Measurements from ENCODE around the gene C15orf62. TPM values are rescaled to one million over a fixed set of nuclear protein-coding genes. Genes with fewer than 3 reads are reported as not detected.

The C15orf62 gene
- total and polyA plus RNA-seq, 9 donors, result 0.13 to 2.2 (median 1.3) TPM

DNA sequence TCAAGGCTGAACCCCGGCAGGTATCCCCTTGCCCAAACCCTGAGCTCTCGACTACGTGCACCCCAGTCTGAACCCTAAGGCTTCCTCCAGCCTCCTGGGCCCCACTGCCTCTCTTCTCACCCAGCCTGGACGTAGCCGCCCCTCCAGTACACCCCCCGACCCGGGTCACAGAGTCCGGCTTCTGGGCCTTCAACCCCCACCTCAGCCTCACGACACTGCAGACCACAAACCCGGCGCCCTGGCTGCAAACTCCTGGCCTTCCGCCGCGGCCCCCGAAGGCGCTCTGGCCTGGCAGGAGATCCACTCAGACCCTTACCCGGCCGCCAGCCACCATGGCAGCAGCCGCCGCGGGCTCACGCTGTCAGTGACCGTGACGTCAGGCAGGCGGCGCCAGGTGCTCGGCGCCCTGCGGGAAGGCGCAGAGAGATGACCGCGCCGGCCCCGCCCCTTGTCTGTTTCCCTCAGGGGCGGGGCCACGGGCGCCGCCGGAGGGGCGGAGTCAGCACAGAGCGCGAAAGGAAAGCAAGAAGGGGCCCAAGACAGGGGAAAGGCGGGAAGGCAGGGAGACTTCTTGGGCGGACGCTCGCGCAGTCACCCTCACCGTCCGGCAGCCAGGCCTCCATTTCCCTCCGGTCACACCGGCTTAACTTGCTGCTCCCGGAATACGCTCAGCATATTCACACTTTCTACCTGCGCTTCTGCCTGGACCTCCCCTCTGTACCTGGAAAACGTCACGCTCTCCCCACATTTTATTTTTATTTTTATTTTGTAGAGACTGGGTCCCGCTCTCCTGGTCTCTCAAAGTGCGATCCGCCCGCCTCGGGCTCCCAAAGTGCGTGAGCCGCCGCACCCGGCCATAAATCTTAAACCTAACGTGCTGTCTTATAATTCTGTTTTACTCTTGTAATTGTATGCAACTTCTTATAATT is 14.6 kb upstream of the C15orf62 start, which contains the start of gene RMDN3:
Gene RMDN3 (minus strand): TSS at position 372 of the 929 bp plus-strand sequence. CDS start 471 bp downstream, outside the sequence.
- Histone ChIP-seq H3K4me3 (ENCODE audit: low read length) (peak within 1 kb of the TSS; percentile 94), H3K4me1 (ENCODE audit: control insufficient read depth, insufficient read depth, low read length) (peaks cover 11% of the 10 kb centered on the region), H3K27ac (ENCODE audit: low read length) (peak within 1 kb of the TSS; percentile 98), H3K27me3 (ENCODE audit: control insufficient read depth, insufficient read depth, low read length) (peaks cover 2% of the 10 kb centered on the region), H3K9me3 (replicated peaks; ENCODE audit: control insufficient read depth, low read depth, low read length) (no peaks in the 10 kb centered on the region), H3K36me3 (ENCODE audit: control insufficient read depth, insufficient read depth, low read length) (peaks cover 19% of the 10 kb centered on the region)
- under 1% methylated on average over 51 of the region's 66 CpGs for WGBS (ENCODE audit: insufficient coverage)
- DNase-seq, result peak; percentile 98

DNA sequence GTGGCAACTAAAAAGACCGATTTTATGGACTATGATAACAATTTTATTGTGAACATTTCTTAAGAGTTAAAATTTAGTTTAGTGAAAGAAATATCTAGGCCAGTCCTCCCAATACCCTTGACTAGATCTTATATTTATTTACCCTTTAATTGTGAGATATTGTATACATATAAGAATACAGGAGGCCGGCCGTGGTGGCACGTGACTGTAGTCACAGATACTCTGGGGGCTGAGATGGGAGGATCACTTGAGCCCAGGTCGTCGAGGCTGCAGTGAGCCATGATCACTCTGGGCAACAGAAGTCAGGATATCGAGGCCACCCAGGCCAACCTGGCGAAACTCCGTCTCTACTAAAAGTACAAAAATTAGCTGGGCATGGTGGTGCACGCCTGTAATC is 14.0 kb upstream of the C15orf62 start:
- DNase-seq, result no peak
- Histone ChIP-seq H3K9me3 (replicated peaks; ENCODE audit: control insufficient read depth, low read depth, low read length) (no peaks in the 10 kb centered on the region), H3K27ac (ENCODE audit: low read length) (peak overlapping the region; percentile 98), H3K4me3 (ENCODE audit: low read length) (peak overlapping the region; percentile 94), H3K36me3 (ENCODE audit: control insufficient read depth, insufficient read depth, low read length) (peaks cover 14% of the 10 kb centered on the region), H3K4me1 (ENCODE audit: control insufficient read depth, insufficient read depth, low read length) (peaks cover 11% of the 10 kb centered on the region), H3K27me3 (ENCODE audit: control insufficient read depth, insufficient read depth, low read length) (peaks cover 2% of the 10 kb centered on the region)
- WGBS (ENCODE audit: insufficient coverage), result 74% methylated on average over 6 of the region's 10 CpGs

DNA sequence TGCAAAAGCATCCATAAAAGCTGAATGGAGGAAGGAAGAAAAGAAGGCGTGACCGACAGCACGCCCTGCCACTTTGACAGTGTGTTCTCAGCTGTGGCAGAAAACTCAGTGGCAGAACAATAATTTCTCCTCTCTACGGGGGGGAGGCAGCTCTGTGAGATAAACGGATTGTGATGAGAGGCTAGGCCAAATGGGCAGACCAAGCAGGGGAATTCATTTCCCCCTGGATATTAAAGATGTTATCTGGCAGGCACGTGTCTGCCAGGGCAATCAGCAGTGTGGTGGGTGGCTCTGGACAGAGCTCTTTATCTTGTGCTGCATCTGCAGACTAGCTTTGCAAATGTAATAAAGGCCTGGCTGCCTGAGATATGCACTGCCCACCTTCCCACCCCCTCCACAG is 12.8 kb upstream of the C15orf62 start:
- Histone ChIP-seq H3K4me3 (ENCODE audit: low read length) (no peak overlapping the region), H3K4me1 (ENCODE audit: control insufficient read depth, insufficient read depth, low read length) (peaks cover 11% of the 10 kb centered on the region), H3K27ac (ENCODE audit: low read length) (no peak overlapping the region), H3K27me3 (ENCODE audit: control insufficient read depth, insufficient read depth, low read length) (peaks cover 2% of the 10 kb centered on the region), H3K9me3 (replicated peaks; ENCODE audit: control insufficient read depth, low read depth, low read length) (no peaks in the 10 kb centered on the region), H3K36me3 (ENCODE audit: control insufficient read depth, insufficient read depth, low read length) (peaks cover 6% of the 10 kb centered on the region)
- 36% methylated on average over 4 of the region's 6 CpGs for WGBS (ENCODE audit: insufficient coverage)
- DNase-seq, result no peak

DNA sequence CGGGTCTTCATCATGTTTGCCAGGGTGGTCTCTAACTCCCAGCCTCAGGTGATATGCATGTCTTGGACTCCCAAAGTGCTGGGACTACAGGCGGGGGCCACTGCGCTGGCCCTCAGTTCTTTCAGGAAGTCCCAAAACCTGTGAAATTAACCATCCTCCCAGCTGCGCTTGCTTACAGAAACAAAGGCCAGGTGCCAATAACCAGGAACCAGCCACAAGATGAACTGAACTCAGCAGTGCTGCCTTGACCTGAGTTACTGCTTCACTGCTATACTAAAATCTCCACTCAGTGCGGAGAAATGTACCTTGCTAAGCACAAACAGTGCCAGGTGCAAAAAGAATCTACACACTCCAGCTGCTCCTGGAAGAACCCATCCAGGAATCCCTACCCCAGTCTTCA is 9.8 kb upstream of the C15orf62 start:
- Histone ChIP-seq H3K27me3 (ENCODE audit: control insufficient read depth, insufficient read depth, low read length) (peaks cover 2% of the 10 kb centered on the region), H3K4me1 (ENCODE audit: control insufficient read depth, insufficient read depth, low read length) (peaks cover 29% of the 10 kb centered on the region), H3K27ac (ENCODE audit: low read length) (no peak overlapping the region), H3K4me3 (ENCODE audit: low read length) (no peak overlapping the region), H3K36me3 (ENCODE audit: control insufficient read depth, insufficient read depth, low read length) (no peaks in the 10 kb centered on the region), H3K9me3 (replicated peaks; ENCODE audit: control insufficient read depth, low read depth, low read length) (no peaks in the 10 kb centered on the region)
- no peak for DNase-seq
- 85% methylated on average over 5 of the region's 5 CpGs for WGBS (ENCODE audit: insufficient coverage)

DNA sequence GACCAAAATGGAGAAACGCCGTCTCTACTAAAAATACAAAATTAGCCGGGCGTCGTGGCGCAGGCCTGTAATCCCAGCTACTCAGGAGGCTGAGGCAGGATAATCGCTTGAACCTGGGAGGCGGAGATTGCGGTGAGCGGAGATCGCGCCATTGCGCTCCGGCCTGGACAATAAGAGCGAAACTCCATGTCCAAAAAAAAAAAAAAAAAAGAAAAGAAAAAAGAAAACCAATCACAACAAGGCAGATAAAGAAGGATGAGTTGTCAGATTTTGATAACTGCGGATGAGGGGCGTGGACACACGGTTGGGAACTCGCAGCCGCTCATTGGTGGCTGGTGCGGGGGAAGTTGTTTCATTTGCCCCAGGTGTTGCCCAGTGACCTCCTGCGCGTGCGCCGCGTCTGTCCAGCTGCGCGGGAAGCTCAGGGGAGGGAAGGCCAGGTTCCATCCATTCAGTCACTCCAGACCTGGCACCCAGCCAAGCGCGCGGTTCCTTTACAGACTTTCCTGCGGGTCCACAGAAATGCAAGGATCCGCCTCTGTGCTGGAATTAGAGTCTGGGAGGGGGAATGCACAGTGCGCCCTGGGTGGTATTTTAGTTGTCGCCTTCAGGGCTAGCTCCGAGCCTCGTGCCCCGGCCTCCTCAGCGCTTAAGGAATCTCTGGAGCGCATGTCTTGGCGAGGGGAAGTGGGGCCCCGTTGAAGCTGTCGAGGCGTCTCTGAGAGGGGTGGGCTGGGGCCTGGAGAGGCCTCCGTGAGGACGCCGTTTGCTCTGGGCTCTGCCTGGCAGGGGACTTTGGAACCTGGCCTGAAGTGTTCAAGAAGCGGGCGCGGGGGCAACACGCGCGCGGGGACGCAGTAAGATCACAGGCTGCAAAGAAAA is 6.6 kb upstream of the C15orf62 start:
- 7% methylated on average over 39 of the region's 55 CpGs for WGBS (ENCODE audit: insufficient coverage)
- H3K27me3 ChIP-seq (ENCODE audit: control insufficient read depth, insufficient read depth, low read length), result peaks cover 2% of the 10 kb centered on the region
- peaks cover 12% of the 10 kb centered on the region for H3K36me3 ChIP-seq (ENCODE audit: control insufficient read depth, insufficient read depth, low read length)
- H3K9me3 ChIP-seq (replicated peaks; ENCODE audit: control insufficient read depth, low read depth, low read length), result no peaks in the 10 kb centered on the region
- peak; percentile 84 for DNase-seq
- H3K27ac ChIP-seq (ENCODE audit: low read length), result peak overlapping the region; percentile 89
- H3K4me3 ChIP-seq (ENCODE audit: low read length), result peak overlapping the region; percentile 62
- H3K4me1 ChIP-seq (ENCODE audit: control insufficient read depth, insufficient read depth, low read length), result peaks cover 29% of the 10 kb centered on the region

DNA sequence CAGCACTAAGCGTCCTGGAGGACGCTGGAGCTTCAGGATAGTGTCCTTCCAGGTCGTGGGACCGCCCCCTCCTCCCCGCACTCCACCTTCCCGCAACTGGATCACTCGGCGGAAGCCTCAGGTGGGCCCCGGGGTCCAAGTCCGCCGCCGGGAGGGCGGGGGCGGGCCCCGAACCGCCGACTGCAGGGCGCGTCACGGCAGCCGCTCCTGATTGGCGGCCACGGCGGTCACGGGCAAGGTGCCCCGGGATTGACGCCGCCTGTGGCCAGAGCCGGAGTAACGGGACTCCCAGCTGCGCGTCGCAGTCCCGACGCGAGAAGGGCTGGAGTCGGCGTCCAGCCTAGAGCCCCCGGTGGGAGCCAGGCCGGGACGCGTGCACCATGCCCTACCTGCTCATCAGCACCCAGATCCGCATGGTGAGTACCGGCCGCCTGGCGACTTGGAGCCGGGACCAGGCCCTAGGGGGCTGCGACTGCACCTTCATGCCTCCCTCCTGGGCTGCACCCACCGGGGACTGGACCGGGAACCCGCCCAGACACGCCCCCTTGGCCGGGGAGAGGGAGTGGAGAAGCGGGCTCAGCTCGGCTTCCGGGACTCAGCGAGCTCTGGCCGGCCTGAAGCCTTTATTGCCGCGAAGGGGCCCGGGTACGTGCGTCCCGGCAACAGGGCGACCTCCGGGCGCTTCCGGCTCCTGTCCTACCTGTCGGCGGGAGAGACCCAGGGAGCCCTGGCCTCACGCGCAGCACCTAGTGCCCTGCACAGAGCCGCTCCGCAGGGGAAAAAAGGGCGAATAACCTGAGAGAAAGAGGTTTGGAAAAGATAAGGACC is 5.8 kb upstream of the C15orf62 start, which contains the start of gene GCHFR:
Gene GCHFR (plus strand): TSS at position 268 of the 828 bp plus-strand sequence. CDS start 113 bp downstream, at position 381.
- Histone ChIP-seq H3K27ac (ENCODE audit: low read length) (peak within 1 kb of the TSS; percentile 89), H3K36me3 (ENCODE audit: control insufficient read depth, insufficient read depth, low read length) (peaks cover 16% of the 10 kb centered on the region), H3K9me3 (replicated peaks; ENCODE audit: control insufficient read depth, low read depth, low read length) (no peaks in the 10 kb centered on the region), H3K4me3 (ENCODE audit: low read length) (peak within 1 kb of the TSS; percentile 62), H3K4me1 (ENCODE audit: control insufficient read depth, insufficient read depth, low read length) (peaks cover 36% of the 10 kb centered on the region), H3K27me3 (ENCODE audit: control insufficient read depth, insufficient read depth, low read length) (peaks cover 2% of the 10 kb centered on the region)
- DNase-seq, result peak; percentile 85
- WGBS (ENCODE audit: insufficient coverage), result under 1% methylated on average over 68 of the region's 75 CpGs

DNA sequence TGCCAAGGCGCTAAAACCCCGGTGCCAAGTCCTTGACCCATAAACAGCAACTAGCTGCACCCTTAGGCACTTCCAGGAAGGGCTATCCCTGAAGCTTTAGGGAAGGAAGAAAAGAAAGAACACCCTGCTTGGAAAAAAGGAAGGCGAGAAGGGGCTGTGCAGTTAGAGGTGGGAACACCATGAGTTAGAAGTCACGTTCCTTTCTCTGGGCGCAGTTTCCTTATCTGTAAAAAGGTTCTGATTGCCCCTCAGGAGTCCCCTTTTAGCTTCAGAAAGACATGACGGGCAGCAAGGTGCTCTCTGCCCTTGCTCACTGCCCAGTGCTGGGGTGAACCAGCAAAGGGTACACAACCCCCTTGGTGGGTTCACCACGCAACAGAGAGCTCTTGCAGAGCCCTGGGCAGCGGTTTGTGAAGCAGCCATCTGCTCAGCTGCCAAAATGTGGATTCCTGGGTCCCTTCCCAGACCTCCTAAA is 5.1 kb upstream of the C15orf62 start:
- Histone ChIP-seq H3K27ac (ENCODE audit: low read length) (peak overlapping the region; percentile 89), H3K4me3 (ENCODE audit: low read length) (peak overlapping the region; percentile 62), H3K4me1 (ENCODE audit: control insufficient read depth, insufficient read depth, low read length) (peaks cover 42% of the 10 kb centered on the region), H3K36me3 (ENCODE audit: control insufficient read depth, insufficient read depth, low read length) (peaks cover 18% of the 10 kb centered on the region), H3K27me3 (ENCODE audit: control insufficient read depth, insufficient read depth, low read length) (peaks cover 2% of the 10 kb centered on the region), H3K9me3 (replicated peaks; ENCODE audit: control insufficient read depth, low read depth, low read length) (no peaks in the 10 kb centered on the region)
- WGBS (ENCODE audit: insufficient coverage), result 34% methylated on average over 4 of the region's 8 CpGs
- DNase-seq, result peak; percentile 42

DNA sequence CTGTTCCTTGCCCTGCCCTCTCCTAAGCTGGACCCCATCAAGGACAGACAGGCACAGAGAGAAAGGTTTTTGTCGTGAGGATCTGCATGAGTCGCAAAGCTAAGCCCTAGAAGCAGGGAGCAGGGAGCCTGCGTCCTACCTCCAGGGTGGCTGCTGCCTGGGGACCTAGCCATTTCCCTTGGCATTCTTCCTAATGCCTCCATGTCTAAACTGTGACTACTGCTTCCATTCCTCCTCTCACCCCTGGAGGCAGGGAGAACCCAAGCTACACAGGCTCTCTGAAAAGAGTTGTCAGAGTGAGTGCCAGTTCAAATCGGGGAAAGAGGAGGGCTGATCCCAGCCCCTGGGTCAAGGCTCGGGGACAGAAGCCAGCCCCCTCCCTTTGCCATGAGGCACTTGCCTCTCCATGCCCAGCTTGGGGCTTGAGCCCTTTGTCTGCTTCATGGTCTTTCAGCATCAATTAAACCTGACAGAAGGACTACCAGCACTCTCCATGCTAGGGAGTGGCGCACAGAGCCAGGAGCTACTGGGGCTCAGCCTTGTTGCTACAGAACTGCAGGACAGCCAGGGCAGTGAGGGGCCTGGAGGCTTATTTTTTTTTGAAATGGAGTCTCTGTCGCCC is 3.5 kb upstream of the C15orf62 start:
- Histone ChIP-seq H3K36me3 (ENCODE audit: control insufficient read depth, insufficient read depth, low read length) (peaks cover 18% of the 10 kb centered on the region), H3K4me1 (ENCODE audit: control insufficient read depth, insufficient read depth, low read length) (peaks cover 57% of the 10 kb centered on the region), H3K4me3 (ENCODE audit: low read length) (no peak overlapping the region), H3K27me3 (ENCODE audit: control insufficient read depth, insufficient read depth, low read length) (no peaks in the 10 kb centered on the region), H3K9me3 (replicated peaks; ENCODE audit: control insufficient read depth, low read depth, low read length) (no peaks in the 10 kb centered on the region), H3K27ac (ENCODE audit: low read length) (no peak overlapping the region)
- DNase-seq, result no peak
- WGBS (ENCODE audit: insufficient coverage), result 65% methylated on average over 5 of the region's 7 CpGs
